ENCODE data around the gene TMEM204. TPM values are rescaled to one million over a fixed set of nuclear protein-coding genes. Genes with fewer than 3 reads are reported as not detected.
A peak's percentile ranks its signal among the peaks of the same experiment; 100 is the strongest.

Gene TMEM204
- total and polyA plus RNA-seq, 8 donors, result 2.7 to 45.8 (median 17.5) TPM

DNA sequence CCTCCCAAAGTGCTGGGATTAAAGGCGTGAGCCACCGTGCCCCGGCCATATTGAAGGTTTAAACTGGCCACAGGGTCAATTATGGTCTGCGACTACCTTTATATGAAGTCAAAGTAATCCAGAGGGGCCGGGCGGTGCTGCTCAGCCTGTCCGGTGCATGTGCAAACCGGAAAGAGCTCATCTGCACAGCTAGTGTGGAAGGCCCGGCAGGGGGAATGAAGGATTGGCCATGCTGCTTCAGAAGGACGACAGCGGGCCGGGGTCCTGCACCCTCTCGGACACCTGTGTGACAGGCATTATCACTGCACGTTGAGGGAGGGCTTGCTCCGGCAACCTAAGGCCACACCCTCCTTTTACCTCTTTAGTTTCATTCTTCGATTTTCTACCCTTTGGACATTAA lies 23.6 kb downstream of the TMEM204 start:
- peaks cover 0 to 5% (median 0%) of the 10 kb centered on the region in 4 donors for H3K4me1 ChIP-seq
- H3K4me3 ChIP-seq, result no peak overlapping the region
- TF ChIP-seq EP300 (IDR thresholded peaks at IDR 0.05) (no peak), POLR2A (IDR thresholded peaks at IDR 0.05) (no peak)
- H3K27me3 ChIP-seq, result no peaks in the 10 kb centered on the region
- H3K27ac ChIP-seq, result no peak overlapping the region
- WGBS, 5 donors, result 87 to 93% (median 91%) methylated on average over 16 of the region's 16 CpGs
- peaks cover 18 to 96% (median 92%) of the 10 kb centered on the region in 4 donors for H3K36me3 ChIP-seq
- no peaks in the 10 kb centered on the region for H3K9me3 ChIP-seq
- intact Hi-C loops (cut with DNase I; ENCODE audit: low total_unique reads), result no loop called here
- DNase-seq, result no peak

DNA sequence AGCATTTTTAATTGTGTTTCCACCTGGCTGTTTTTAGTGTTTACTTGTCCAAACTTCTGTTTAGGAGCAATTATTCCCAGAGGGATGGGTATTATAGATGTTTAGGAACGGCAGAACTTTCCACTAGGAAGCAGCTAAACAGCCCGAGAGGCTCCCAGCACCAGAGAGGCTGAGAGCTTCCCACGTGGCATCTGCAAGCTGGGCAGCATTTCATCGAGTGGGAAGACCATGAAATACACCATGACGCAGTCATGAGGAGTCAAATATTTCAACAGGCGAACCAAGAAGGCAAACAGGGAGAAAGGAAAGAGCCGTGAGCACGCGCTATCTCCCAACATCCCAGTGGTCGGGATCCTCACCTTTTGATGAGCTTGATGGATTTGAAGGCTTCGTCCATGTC lies 24.1 kb downstream of the TMEM204 start:
- Histone ChIP-seq H3K4me1 (peaks cover 0 to 5% (median 0%) of the 10 kb centered on the region in 4 donors), H3K36me3 (peaks cover 18 to 97% (median 94%) of the 10 kb centered on the region in 4 donors), H3K27ac (no peak overlapping the region), H3K4me3 (no peak overlapping the region), H3K9me3 (no peaks in the 10 kb centered on the region), H3K27me3 (no peaks in the 10 kb centered on the region)
- intact Hi-C loops (cut with DNase I; ENCODE audit: low total_unique reads), result no loop called here
- 88 to 93% (median 90%) methylated on average over 11 of the region's 11 CpGs for WGBS, 5 donors
- no peak for DNase-seq
- TF ChIP-seq POLR2AphosphoS5 (IDR thresholded peaks at IDR 0.05) (no peak), EP300 (IDR thresholded peaks at IDR 0.05) (no peak), POLR2A (IDR thresholded peaks at IDR 0.05) (no peak)
- TF ChIP-seq, protein P1, sequence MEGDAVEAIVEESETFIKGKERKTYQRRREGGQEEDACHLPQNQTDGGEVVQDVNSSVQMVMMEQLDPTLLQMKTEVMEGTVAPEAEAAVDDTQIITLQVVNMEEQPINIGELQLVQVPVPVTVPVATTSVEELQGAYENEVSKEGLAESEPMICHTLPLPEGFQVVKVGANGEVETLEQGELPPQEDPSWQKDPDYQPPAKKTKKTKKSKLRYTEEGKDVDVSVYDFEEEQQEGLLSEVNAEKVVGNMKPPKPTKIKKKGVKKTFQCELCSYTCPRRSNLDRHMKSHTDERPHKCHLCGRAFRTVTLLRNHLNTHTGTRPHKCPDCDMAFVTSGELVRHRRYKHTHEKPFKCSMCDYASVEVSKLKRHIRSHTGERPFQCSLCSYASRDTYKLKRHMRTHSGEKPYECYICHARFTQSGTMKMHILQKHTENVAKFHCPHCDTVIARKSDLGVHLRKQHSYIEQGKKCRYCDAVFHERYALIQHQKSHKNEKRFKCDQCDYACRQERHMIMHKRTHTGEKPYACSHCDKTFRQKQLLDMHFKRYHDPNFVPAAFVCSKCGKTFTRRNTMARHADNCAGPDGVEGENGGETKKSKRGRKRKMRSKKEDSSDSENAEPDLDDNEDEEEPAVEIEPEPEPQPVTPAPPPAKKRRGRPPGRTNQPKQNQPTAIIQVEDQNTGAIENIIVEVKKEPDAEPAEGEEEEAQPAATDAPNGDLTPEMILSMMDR (IDR thresholded peaks at IDR 0.05), result no peak

DNA sequence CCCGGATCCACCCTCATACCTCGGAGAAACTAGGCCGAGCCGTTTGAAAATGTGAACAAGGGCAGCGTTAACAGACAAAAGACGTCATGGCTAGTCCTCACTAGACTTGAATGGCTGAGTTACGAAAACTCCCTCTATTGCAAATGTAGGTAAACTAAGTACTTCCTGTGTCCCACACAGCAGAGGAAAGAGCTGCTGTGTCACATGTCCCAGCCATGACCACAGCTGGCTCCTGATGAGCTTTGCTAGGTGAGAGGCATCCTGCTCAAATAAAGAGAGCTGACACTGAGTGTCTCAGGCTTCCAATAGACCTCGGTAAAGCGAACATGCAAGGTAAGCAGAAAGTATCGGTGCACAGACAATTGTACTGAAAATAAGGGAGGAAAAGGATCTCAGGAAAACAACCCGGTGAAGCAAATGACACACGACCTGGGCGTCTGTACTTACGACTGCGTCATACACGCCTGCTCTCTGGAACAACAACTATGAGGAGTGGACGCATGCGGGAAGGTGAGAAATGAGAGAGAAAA lies 26.0 kb downstream of the TMEM204 start:
- H3K4me1 ChIP-seq, result no peaks in the 10 kb centered on the region
- H3K9me3 ChIP-seq, result no peaks in the 10 kb centered on the region
- intact Hi-C loops (cut with DNase I; ENCODE audit: low total_unique reads), result no loop called here
- no peak for TF ChIP-seq POLR2AphosphoS5 (IDR thresholded peaks at IDR 0.05)
- TF ChIP-seq POLR2A (IDR thresholded peaks at IDR 0.05), result no peak
- TF ChIP-seq, protein P1 (IDR thresholded peaks at IDR 0.05), result no peak
- TF ChIP-seq EP300 (IDR thresholded peaks at IDR 0.05), result no peak
- H3K36me3 ChIP-seq, result peaks cover 18 to 98% (median 96%) of the 10 kb centered on the region in 4 donors
- H3K27me3 ChIP-seq, result no peaks in the 10 kb centered on the region
- H3K4me3 ChIP-seq, result no peak overlapping the region
- WGBS, 5 donors, result 83 to 89% (median 88%) methylated on average over 18 of the region's 18 CpGs
- DNase-seq, result peak in 1 of 2 donors; percentile 43
- no peak overlapping the region for H3K27ac ChIP-seq

DNA sequence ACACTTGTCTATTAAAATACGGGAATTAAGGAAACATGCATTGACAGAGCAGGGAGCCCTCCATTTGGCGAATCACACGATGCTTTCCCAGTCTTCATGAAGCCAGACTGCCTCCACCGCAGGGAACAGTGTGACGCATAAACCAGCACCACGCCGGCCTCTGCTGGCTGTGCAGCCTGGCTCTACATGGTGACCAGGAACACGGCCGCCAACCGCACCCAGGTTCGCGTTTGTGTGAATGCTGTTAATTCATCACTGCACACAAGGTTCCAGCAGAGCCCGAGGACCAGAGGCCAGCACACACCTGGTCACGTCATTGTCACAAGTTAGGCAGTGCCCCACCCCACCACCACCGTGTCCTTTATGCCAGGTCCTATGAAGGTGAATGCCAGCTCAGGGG lies 26.7 kb downstream of the TMEM204 start:
- no peak for TF ChIP-seq POLR2A (IDR thresholded peaks at IDR 0.05)
- TF ChIP-seq, protein P1 (IDR thresholded peaks at IDR 0.05), result no peak
- H3K9me3 ChIP-seq, result no peaks in the 10 kb centered on the region
- no peaks in the 10 kb centered on the region for H3K27me3 ChIP-seq
- no peaks in the 10 kb centered on the region for H3K4me1 ChIP-seq
- DNase-seq, result no peak
- no peak overlapping the region for H3K4me3 ChIP-seq
- H3K36me3 ChIP-seq, result peaks cover 13 to 98% (median 95%) of the 10 kb centered on the region in 4 donors
- 85 to 91% (median 88%) methylated on average over 8 to 15 of the region's 15 CpGs for WGBS, 5 donors
- intact Hi-C loops (cut with DNase I; ENCODE audit: low total_unique reads), result no loop called here
- no peak overlapping the region for H3K27ac ChIP-seq

DNA sequence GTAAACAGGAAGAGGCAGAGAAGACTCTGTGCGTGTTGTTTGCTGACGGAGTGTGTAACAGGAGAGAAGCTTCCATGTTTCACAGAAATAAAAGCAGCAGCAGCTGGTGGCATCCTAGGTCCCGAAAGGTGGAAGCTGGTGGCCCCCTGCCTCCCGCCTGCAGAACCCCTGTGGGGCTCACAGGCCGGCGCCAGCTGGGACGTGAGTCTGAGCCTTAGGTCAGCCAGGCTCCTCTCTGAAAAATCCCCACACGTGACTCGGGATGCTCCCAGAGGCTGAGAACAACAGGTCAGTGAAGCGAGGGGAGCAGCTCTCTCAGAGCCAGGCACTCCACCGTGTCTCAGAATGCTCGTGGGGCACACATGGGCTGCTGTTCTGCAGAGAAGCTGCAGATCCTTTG lies 27.4 kb downstream of the TMEM204 start:
- Histone ChIP-seq H3K27ac (no peak overlapping the region), H3K4me3 (no peak overlapping the region), H3K4me1 (no peaks in the 10 kb centered on the region), H3K27me3 (no peaks in the 10 kb centered on the region), H3K36me3 (peaks cover 10 to 98% (median 91%) of the 10 kb centered on the region in 4 donors), H3K9me3 (no peaks in the 10 kb centered on the region)
- WGBS, 5 donors, result 84 to 95% (median 88%) methylated on average over 11 to 12 of the region's 12 CpGs
- TF ChIP-seq POLR2A (IDR thresholded peaks at IDR 0.05) (no peak), EP300 (IDR thresholded peaks at IDR 0.05) (no peak), POLR2AphosphoS5 (IDR thresholded peaks at IDR 0.05) (no peak)
- TF ChIP-seq, protein P1 (IDR thresholded peaks at IDR 0.05), result no peak
- DNase-seq, result no peak
- intact Hi-C loops (cut with DNase I; ENCODE audit: low total_unique reads), result no loop called here
